ENCODE measurements around the gene GABRB2. TPM values are rescaled to one million over a fixed set of nuclear protein-coding genes. Genes with fewer than 3 reads are reported as not detected.

Gene GABRB2
- total RNA-seq, 3 donors from 2014 or later (not counting 1 experiment from before 2014, with no cell fraction given) = not detected

- WGBS (ENCODE audit: insufficient coverage) = 42% methylated on average over 1 of the region's 1 CpG
- H3K27ac Mint-ChIP-seq = no peak overlapping the region
- Histone ChIP-seq H3K4me1 (ENCODE audit: control insufficient read depth, insufficient read depth, low read length) (no peaks in the 10 kb centered on the region), H3K27me3 (ENCODE audit: control insufficient read depth, insufficient read depth, low read length) (no peaks in the 10 kb centered on the region), H3K4me3 (ENCODE audit: low read length) (no peak overlapping the region), H3K9me3 (ENCODE audit: control insufficient read depth, insufficient read depth, low read length) (no peaks in the 10 kb centered on the region), H3K27ac (ENCODE audit: low read length) (no peak overlapping the region), H3K36me3 (ENCODE audit: control insufficient read depth, insufficient read depth, low read length) (no peaks in the 10 kb centered on the region)
- ATAC-seq = no peak
- H3K4me1 Mint-ChIP-seq = no peaks in the 10 kb centered on the region
- no peak for DNase-seq
- H3K27me3 Mint-ChIP-seq (ENCODE audit: low read depth in 2 of 2) = no peaks in the 10 kb centered on the region
- no peak overlapping the region for H3K4me3 Mint-ChIP-seq
- intact Hi-C loops (cut with micrococcal nuclease) = no loop called here
- TF ChIP-seq CTCF (IDR thresholded peaks at IDR 0.05) = no peak
- H3K36me3 Mint-ChIP-seq = no peaks in the 10 kb centered on the region
- H3K9me3 Mint-ChIP-seq = peaks cover 8% of the 10 kb centered on the region in 2 donors
Observed at GRCh38 chr5:161539016-161539415, 7.5 kb downstream of the GABRB2 start.

- H3K4me1 Mint-ChIP-seq = no peaks in the 10 kb centered on the region
- H3K9me3 Mint-ChIP-seq = peaks cover 8 to 9% of the 10 kb centered on the region in 2 donors
- TF ChIP-seq CTCF (IDR thresholded peaks at IDR 0.05) = no peak
- Histone ChIP-seq H3K4me3 (ENCODE audit: low read length) (no peak overlapping the region), H3K27me3 (ENCODE audit: control insufficient read depth, insufficient read depth, low read length) (no peaks in the 10 kb centered on the region), H3K27ac (ENCODE audit: low read length) (no peak overlapping the region), H3K9me3 (ENCODE audit: control insufficient read depth, insufficient read depth, low read length) (no peaks in the 10 kb centered on the region), H3K36me3 (ENCODE audit: control insufficient read depth, insufficient read depth, low read length) (no peaks in the 10 kb centered on the region), H3K4me1 (ENCODE audit: control insufficient read depth, insufficient read depth, low read length) (no peaks in the 10 kb centered on the region)
- H3K27me3 Mint-ChIP-seq (ENCODE audit: low read depth in 2 of 2) = no peaks in the 10 kb centered on the region
- no peak overlapping the region for H3K27ac Mint-ChIP-seq
- DNase-seq = no peak
- no peaks in the 10 kb centered on the region for H3K36me3 Mint-ChIP-seq
- ATAC-seq = no peak
- H3K4me3 Mint-ChIP-seq = no peak overlapping the region
- WGBS (ENCODE audit: insufficient coverage) = 78% methylated on average over 2 of the region's 2 CpGs
- intact Hi-C loops (cut with micrococcal nuclease) = no loop called here
Observed at GRCh38 chr5:161535762-161536161, 10.8 kb downstream of the GABRB2 start.

GRCh38 chr5:161530700-161531099 lies 15.8 kb downstream of the GABRB2 start:
- Mint-ChIP-seq H3K27ac (no peak overlapping the region), H3K9me3 (peaks cover 3 to 4% of the 10 kb centered on the region in 2 donors), H3K4me3 (no peak overlapping the region), H3K4me1 (no peaks in the 10 kb centered on the region), H3K27me3 (ENCODE audit: low read depth in 2 of 2) (no peaks in the 10 kb centered on the region), H3K36me3 (no peaks in the 10 kb centered on the region)
- no peaks in the 10 kb centered on the region for H3K9me3 ChIP-seq (ENCODE audit: control insufficient read depth, insufficient read depth, low read length)
- no peak overlapping the region for H3K4me3 ChIP-seq (ENCODE audit: low read length)
- no peaks in the 10 kb centered on the region for H3K27me3 ChIP-seq (ENCODE audit: control insufficient read depth, insufficient read depth, low read length)
- no peaks in the 10 kb centered on the region for H3K36me3 ChIP-seq (ENCODE audit: control insufficient read depth, insufficient read depth, low read length)
- 68% methylated on average over 2 of the region's 2 CpGs for WGBS (ENCODE audit: insufficient coverage)
- ATAC-seq = no peak
- DNase-seq = no peak
- intact Hi-C loops (cut with micrococcal nuclease) = no loop called here
- H3K27ac ChIP-seq (ENCODE audit: low read length) = no peak overlapping the region
- no peaks in the 10 kb centered on the region for H3K4me1 ChIP-seq (ENCODE audit: control insufficient read depth, insufficient read depth, low read length)
- TF ChIP-seq CTCF (IDR thresholded peaks at IDR 0.05) = no peak

- Mint-ChIP-seq H3K9me3 (peaks cover 11 to 12% of the 10 kb centered on the region in 2 donors), H3K27ac (no peak overlapping the region), H3K36me3 (peaks cover 5% of the 10 kb centered on the region), H3K27me3 (ENCODE audit: low read depth in 2 of 2) (no peaks in the 10 kb centered on the region), H3K4me3 (no peak overlapping the region), H3K4me1 (no peaks in the 10 kb centered on the region)
- WGBS (ENCODE audit: insufficient coverage) = 100% methylated on average over 1 of the region's 1 CpG
- Histone ChIP-seq H3K4me3 (ENCODE audit: low read length) (no peak overlapping the region), H3K9me3 (ENCODE audit: control insufficient read depth, insufficient read depth, low read length) (no peaks in the 10 kb centered on the region), H3K4me1 (ENCODE audit: control insufficient read depth, insufficient read depth, low read length) (no peaks in the 10 kb centered on the region), H3K27ac (ENCODE audit: low read length) (no peak overlapping the region), H3K27me3 (ENCODE audit: control insufficient read depth, insufficient read depth, low read length) (no peaks in the 10 kb centered on the region), H3K36me3 (ENCODE audit: control insufficient read depth, insufficient read depth, low read length) (no peaks in the 10 kb centered on the region)
- DNase-seq (no peak), ATAC-seq (no peak)
- no peak for TF ChIP-seq CTCF (IDR thresholded peaks at IDR 0.05)
- intact Hi-C loops (cut with micrococcal nuclease) = no loop called here
Observed at GRCh38 chr5:161513942-161514341, 32.6 kb downstream of the GABRB2 start.
